HG03469 (cell line): ENCODE results near the gene HIC1.

Experiments
- ATAC-seq: cut with Tn5 transposase; IDR thresholded peaks from one replicate; pipeline ENCODE4 v1.9.1; 2021; ENCODE audit warnings: mild to moderate bottlenecking, moderate library complexity, moderate number of reproducible peaks; ENCODE audit not compliant: unreplicated experiment

The HIC1 gene

GRCh38 chr17:2059547-2060384 lies 4.9 kb downstream of the HIC1 start:
- no peak for ATAC-seq

GRCh38 chr17:2060385-2060658 lies 5.4 kb downstream of the HIC1 start:
- no peak for ATAC-seq

- ATAC-seq: no peak
These were observed 6.0 kb downstream of the HIC1 start for GRCh38 chr17:2060681-2061440.

- no peak for ATAC-seq
These were observed 6.6 kb downstream of the HIC1 start for GRCh38 chr17:2061441-2061958.

GRCh38 chr17:2062571-2063183 lies 7.8 kb downstream of the HIC1 start:
- no peak for ATAC-seq

GRCh38 chr17:2063261-2064146 lies 8.6 kb downstream of the HIC1 start:
- no peak for ATAC-seq

- no peak for ATAC-seq
These were observed 9.2 kb downstream of the HIC1 start for GRCh38 chr17:2064147-2064489.

- ATAC-seq: no peak
These were observed 9.6 kb downstream of the HIC1 start for GRCh38 chr17:2064520-2064971.

GRCh38 chr17:2064980-2065785 lies 10.3 kb downstream of the HIC1 start:
- no peak for ATAC-seq

GRCh38 chr17:2065949-2066400 lies 11.1 kb downstream of the HIC1 start:
- no peak for ATAC-seq

GRCh38 chr17:2067048-2067561 lies 12.2 kb downstream of the HIC1 start:
- no peak for ATAC-seq

- no peak for ATAC-seq
These were observed 12.7 kb downstream of the HIC1 start for GRCh38 chr17:2067608-2068024.

GRCh38 chr17:2068031-2068518 lies 13.2 kb downstream of the HIC1 start:
- no peak for ATAC-seq

GRCh38 chr17:2068519-2069051 lies 13.7 kb downstream of the HIC1 start:
- no peak for ATAC-seq

GRCh38 chr17:2070241-2071023 lies 15.5 kb downstream of the HIC1 start:
- ATAC-seq: peak; percentile 53

- no peak for ATAC-seq
These were observed 16.1 kb downstream of the HIC1 start for GRCh38 chr17:2071024-2071385.

- no peak for ATAC-seq
These were observed 16.8 kb downstream of the HIC1 start for GRCh38 chr17:2071455-2072281.

- no peak for ATAC-seq
These were observed 20.0 kb downstream of the HIC1 start for GRCh38 chr17:2074919-2075318.
